Common myeloid progenitor, CD34-positive (primary cell): ENCODE results near the gene TRABD.
A peak's percentile ranks its signal among the peaks of the same experiment; 100 is the strongest.

Experiments used
- CTCF ChIA-PET: fragments of 350-600 bp; sonication (Branson Sonifier 250); formaldehyde crosslinking; loops from one replicate; lab custom pipeline; 2021; ENCODE audit warnings: antibody characterized with exemption; lab: Charles Lee
- POLR2A ChIA-PET: fragments of 350-600 bp; sonication (Branson Sonifier 250); formaldehyde crosslinking; loops from one replicate; lab custom pipeline; 2021; ENCODE audit warnings: antibody characterized with exemption; lab: Charles Lee
- DNase-seq, 3 donors: peaks; one replicate each; pipeline versions ENCODE4 v3.0.0 to v3.0.0-alpha.2; 2013
- H3K27ac ChIP-seq, 2 experiments: 1 replicate in 1 of 2; 2 replicates in 1 of 2; pipeline ENCODE4 v1.7.0; 2013; ENCODE audit warnings: inconsistent platforms in 2 of 2, low read length in 2 of 2, mild to moderate bottlenecking in 2 of 2, low read depth in 1 of 2, moderate library complexity in 1 of 2; ENCODE audit not compliant: severe bottlenecking in 2 of 2, insufficient read depth in 1 of 2, poor library complexity in 1 of 2
- H3K27me3 ChIP-seq, 5 experiments: replicated peaks in 2 of 5; 1 replicate in 3 of 5; 2 replicates in 2 of 5; pipeline versions ENCODE4 v1.6.1 to v1.7.0; 2013; ENCODE audit warnings: low read length in 4 of 5, mild to moderate bottlenecking in 2 of 5, moderate library complexity in 2 of 5, inconsistent platforms in 1 of 5; ENCODE audit not compliant: insufficient read depth in 5 of 5, control insufficient read depth in 4 of 5
- H3K36me3 ChIP-seq, 4 experiments: 1 replicate in 2 of 4; 2 replicates in 2 of 4; pipeline versions ENCODE4 v1.6.1 to v1.7.0; 2013; ENCODE audit warnings: low read length in 3 of 4, control low read depth in 1 of 4, mild to moderate bottlenecking in 1 of 4; ENCODE audit not compliant: control insufficient read depth in 4 of 4, insufficient read depth in 4 of 4
- H3K4me1 ChIP-seq, 4 experiments: 1 replicate in 3 of 4; 2 replicates in 1 of 4; pipeline versions ENCODE4 v1.6.1 to v1.7.1; 2013; ENCODE audit warnings: low read length in 3 of 4, mild to moderate bottlenecking in 3 of 4, control low read depth in 1 of 4, inconsistent platforms in 1 of 4, moderate library complexity in 1 of 4; ENCODE audit not compliant: control insufficient read depth in 4 of 4, insufficient read depth in 4 of 4; ENCODE audit errors: control extremely low read depth in 1 of 4
- H3K4me3 ChIP-seq, 7 experiments: 1 replicate in 4 of 7; 2 replicates in 3 of 7; pipeline versions ENCODE4 v1.5.1 to v1.7.0; 2013; ENCODE audit warnings: mild to moderate bottlenecking in 7 of 7, low read length in 6 of 7, moderate library complexity in 6 of 7, inconsistent platforms in 2 of 7, low read depth in 2 of 7, control low read depth in 1 of 7; ENCODE audit not compliant: insufficient read depth in 4 of 7, control insufficient read depth in 1 of 7; ENCODE audit errors: extremely low read depth in 1 of 7
- H3K9me3 ChIP-seq, 5 experiments: 1 replicate in 4 of 5; 2 replicates in 1 of 5; pipeline versions ENCODE4 v1.6.1 to v1.7.1; 2013; ENCODE audit warnings: low read length in 4 of 5, mild to moderate bottlenecking in 2 of 5, inconsistent platforms in 1 of 5, low read depth in 1 of 5, moderate library complexity in 1 of 5; ENCODE audit not compliant: control insufficient read depth in 4 of 5, insufficient read depth in 2 of 5; ENCODE audit errors: control extremely low read depth in 1 of 5
- WGBS: methylation state at CpG from one replicate; pipeline ENCODE4 v1.1.5; 2013; ENCODE audit not compliant: insufficient coverage; 5-methylcytosine and 5-hydroxymethylcytosine counted together

TRABD gene

GRCh38 chr22:50232481-50233151 lies 46.9 kb downstream of the TRABD start:
- CTCF ChIA-PET, result no interaction called here
- 98% methylated on average over 17 of the region's 20 CpGs for WGBS

GRCh38 chr22:50233223-50233622 lies 47.5 kb downstream of the TRABD start:
- Histone ChIP-seq H3K27me3 (no peaks in the 10 kb centered on the region), H3K4me3 (no peak overlapping the region), H3K36me3 (peaks cover 4 to 49% (median 25%) of the 10 kb centered on the region in 4 experiments), H3K27ac (no peak overlapping the region), H3K9me3 (no peaks in the 10 kb centered on the region), H3K4me1 (no peaks in the 10 kb centered on the region)
- ChIA-PET CTCF (no interaction called here), POLR2A (no interaction called here)
- DNase-seq, result no peak
- 98% methylated on average over 13 of the region's 18 CpGs for WGBS

More at GRCh38 chr22:50232481-50233151, 46.9 kb downstream of the TRABD start:
- H3K36me3 ChIP-seq, result peaks cover 4 to 47% (median 26%) of the 10 kb centered on the region in 4 experiments
- POLR2A ChIA-PET, result no interaction called here
- no peak for DNase-seq
- no peak overlapping the region for H3K4me3 ChIP-seq
- H3K27ac ChIP-seq, result no peak overlapping the region
- no peaks in the 10 kb centered on the region for H3K4me1 ChIP-seq
- H3K9me3 ChIP-seq, result no peaks in the 10 kb centered on the region
- no peaks in the 10 kb centered on the region for H3K27me3 ChIP-seq

GRCh38 chr22:50236731-50237409 lies 51.2 kb downstream of the TRABD start:
- POLR2A ChIA-PET, result no interaction called here
- no peak overlapping the region for H3K4me3 ChIP-seq

GRCh38 chr22:50238755-50239154 lies 53.0 kb downstream of the TRABD start:
- DNase-seq, result no peak
- Histone ChIP-seq H3K9me3 (no peaks in the 10 kb centered on the region), H3K4me1 (peaks cover 4 to 27% (median 23%) of the 10 kb centered on the region in 4 experiments), H3K27ac (no peak overlapping the region), H3K27me3 (no peaks in the 10 kb centered on the region), H3K36me3 (peaks cover 5 to 37% (median 22%) of the 10 kb centered on the region in 4 experiments), H3K4me3 (no peak overlapping the region)
- ChIA-PET CTCF (interaction anchor here (1.2 to 1.9 kb wide), 2 partner anchors 9 to 32 kb away, joined by 4 read pairs; no protein-coding TSS in a partner anchor), POLR2A (no interaction called here)
- WGBS, result 56% methylated on average over 6 of the region's 9 CpGs

More at GRCh38 chr22:50236731-50237409, 51.2 kb downstream of the TRABD start:
- H3K4me1 ChIP-seq, result peaks cover 0 to 10% (median 7%) of the 10 kb centered on the region in 4 experiments
- no peak overlapping the region for H3K27ac ChIP-seq
- CTCF ChIA-PET, result interaction anchor here (0.7 to 2.3 kb wide), 11 partner anchors 11 to 469 kb away, joined by 3 to 9 read pairs (median 3); no protein-coding TSS in a partner anchor
- DNase-seq, result peak; percentile 34 to 65 (median 55)
- H3K27me3 ChIP-seq, result no peaks in the 10 kb centered on the region
- 85% methylated on average over 11 of the region's 11 CpGs for WGBS
- no peaks in the 10 kb centered on the region for H3K9me3 ChIP-seq
- H3K36me3 ChIP-seq, result peaks cover 5 to 50% (median 30%) of the 10 kb centered on the region in 4 experiments

- Histone ChIP-seq H3K27ac (no peak overlapping the region), H3K27me3 (no peaks in the 10 kb centered on the region), H3K4me1 (peaks cover 4 to 46% (median 40%) of the 10 kb centered on the region in 4 experiments), H3K36me3 (peaks cover 3 to 35% (median 26%) of the 10 kb centered on the region in 4 experiments), H3K9me3 (no peaks in the 10 kb centered on the region), H3K4me3 (peak overlapping the region in 5 of 7 experiments; percentile 29 to 56 (median 44))
- ChIA-PET CTCF (interaction anchor here (0.5 to 2.7 kb wide), 13 partner anchors 8 to 439 kb away, joined by 3 to 8 read pairs (median 3); partner anchors contain the start of genes HDAC10 and MLC1), POLR2A (interaction anchor here (0.6 kb wide), 1 partner anchor 296 kb away, joined by 3 read pairs; no protein-coding TSS in a partner anchor)
- 89% methylated on average over 9 of the region's 14 CpGs for WGBS
- DNase-seq, result no peak
Measured at GRCh38 chr22:50242406-50242949, 56.8 kb downstream of the TRABD start.

- H3K4me1 ChIP-seq, result peaks cover 4 to 50% (median 41%) of the 10 kb centered on the region in 4 experiments
- ChIA-PET POLR2A (interaction anchor here (1.4 kb wide), 1 partner anchor 282 kb away, joined by 3 read pairs; no protein-coding TSS in a partner anchor), CTCF (interaction anchor here (0.7 to 1.7 kb wide), 7 partner anchors 9 to 149 kb away, joined by 3 to 7 read pairs (median 3); no protein-coding TSS in a partner anchor)
- peak overlapping the region; percentile 91 to 95 for H3K27ac ChIP-seq
- peak overlapping the region; percentile 85 to 100 (median 97) for H3K4me3 ChIP-seq
- 29% methylated on average over 22 of the region's 27 CpGs for WGBS
- peaks cover 3 to 40% (median 30%) of the 10 kb centered on the region in 4 experiments for H3K36me3 ChIP-seq
- no peaks in the 10 kb centered on the region for H3K27me3 ChIP-seq
- peak in 2 of 3 donors; percentile 37 to 49 for DNase-seq
- H3K9me3 ChIP-seq, result no peaks in the 10 kb centered on the region
Measured at GRCh38 chr22:50243685-50244419, 58.1 kb downstream of the TRABD start.
